HG03064 (cell line): ENCODE results near the gene TGDS.
A peak's percentile ranks its signal among the peaks of the same experiment; 100 is the strongest.
"Not testable (repeated sequence)": the region's sequence is repeated elsewhere in the genome, so short reads cannot be mapped to it uniquely, and the experiment has no call there.

Source experiments
- ATAC-seq: cut with Tn5 transposase; IDR thresholded peaks from one replicate; pipeline ENCODE4 v1.9.1; 2021; ENCODE audit warnings: low read depth; ENCODE audit not compliant: unreplicated experiment

The TGDS gene

GRCh38 chr13:94556041-94556440 lies 39.9 kb downstream of the TGDS start:
- ATAC-seq, result no peak

DNA sequence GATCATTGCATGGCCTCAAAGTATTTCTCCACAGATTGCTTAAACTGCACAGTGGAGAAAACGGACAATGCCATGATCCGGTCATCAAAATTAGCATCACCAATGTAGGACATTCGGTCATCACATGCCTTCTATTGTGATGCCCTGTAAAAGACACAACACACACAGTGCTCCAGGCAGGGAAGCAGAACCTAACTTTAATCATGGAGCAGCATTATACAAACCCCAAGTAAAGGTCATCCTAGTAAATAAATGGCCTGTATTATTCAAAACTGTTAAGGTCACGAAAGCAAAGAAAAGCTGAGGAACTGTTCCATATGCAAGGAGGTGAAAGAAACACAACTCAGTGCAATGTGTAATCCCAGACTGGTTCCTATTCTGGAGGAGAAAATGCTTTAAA lies 42.2 kb downstream of the TGDS start:
- no peak for ATAC-seq

DNA sequence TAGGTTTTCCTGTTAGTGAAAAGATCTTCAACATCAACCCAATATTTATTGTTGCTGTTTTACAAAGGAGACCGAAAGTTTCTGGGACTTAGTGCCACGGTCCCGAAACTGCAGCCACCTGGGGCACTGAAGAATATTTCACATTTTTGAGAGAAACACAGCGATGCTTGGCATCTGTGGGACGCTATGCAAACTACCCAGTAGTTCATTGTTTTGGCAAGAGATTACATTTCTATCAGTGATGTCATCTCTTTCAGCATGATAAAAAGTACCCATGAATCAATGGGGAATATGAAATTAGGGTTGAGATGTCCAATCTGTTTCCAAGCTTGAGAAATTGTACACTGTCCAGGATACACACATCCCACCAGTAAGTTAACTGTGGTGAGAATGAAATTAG lies 43.9 kb downstream of the TGDS start:
- no peak for ATAC-seq

DNA sequence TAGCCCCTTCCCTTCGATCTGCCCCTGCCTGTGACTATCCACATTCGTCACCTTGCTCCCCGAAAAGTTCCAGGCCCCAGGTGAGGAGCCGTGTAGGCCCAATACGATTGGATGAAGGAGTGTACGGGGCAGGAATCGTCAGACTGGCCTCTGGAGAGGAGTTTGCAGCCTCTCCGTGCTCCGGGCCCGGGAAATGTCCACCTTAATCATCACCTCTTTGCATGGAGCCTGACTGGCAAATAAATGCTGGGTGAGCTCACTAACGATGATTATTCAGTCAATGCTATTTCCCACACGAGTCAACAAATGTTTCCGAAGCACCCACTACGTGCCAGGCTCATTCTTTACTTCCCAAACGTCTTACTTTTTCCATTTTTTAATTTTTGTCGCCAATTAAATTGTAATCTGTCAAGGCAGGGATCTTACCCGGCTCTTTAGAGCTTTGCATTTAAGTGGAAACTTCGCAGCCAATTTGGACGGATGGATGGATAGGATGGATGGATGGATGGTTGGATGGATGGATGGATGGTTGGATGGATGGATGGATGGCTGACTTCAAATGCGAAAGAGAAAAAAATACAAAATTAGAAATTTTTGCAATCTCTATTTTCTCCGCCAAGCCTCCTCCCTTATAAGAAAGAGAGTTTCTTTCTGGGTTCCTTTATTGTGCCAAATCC lies 45.8 kb downstream of the TGDS start:
- ATAC-seq, result peak; percentile 2

- ATAC-seq, result peak; percentile 94
Measured at GRCh38 chr13:94549232-94550061, 46.5 kb downstream of the TGDS start.

GRCh38 chr13:94548821-94549231 lies 47.1 kb downstream of the TGDS start:
- peak; percentile 71 for ATAC-seq

DNA sequence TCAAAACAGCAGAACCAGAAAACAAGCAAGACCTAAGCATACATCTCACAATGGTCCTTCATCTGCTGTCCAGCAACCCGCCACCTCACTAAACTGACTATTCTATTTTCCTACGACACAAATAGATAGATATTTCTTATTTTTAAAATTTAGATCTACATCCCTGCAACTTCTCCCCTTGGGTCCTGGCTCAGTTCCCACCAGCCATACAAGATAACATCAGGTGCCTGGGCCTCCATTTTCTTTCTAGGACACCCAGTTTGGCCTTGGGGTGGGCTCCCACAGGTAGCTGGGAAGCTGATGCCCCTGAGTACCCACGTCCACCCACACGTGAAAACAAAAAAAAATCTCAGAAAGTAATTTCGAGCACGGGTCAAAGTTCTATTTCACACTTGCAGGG lies 47.6 kb downstream of the TGDS start:
- no peak for ATAC-seq

DNA sequence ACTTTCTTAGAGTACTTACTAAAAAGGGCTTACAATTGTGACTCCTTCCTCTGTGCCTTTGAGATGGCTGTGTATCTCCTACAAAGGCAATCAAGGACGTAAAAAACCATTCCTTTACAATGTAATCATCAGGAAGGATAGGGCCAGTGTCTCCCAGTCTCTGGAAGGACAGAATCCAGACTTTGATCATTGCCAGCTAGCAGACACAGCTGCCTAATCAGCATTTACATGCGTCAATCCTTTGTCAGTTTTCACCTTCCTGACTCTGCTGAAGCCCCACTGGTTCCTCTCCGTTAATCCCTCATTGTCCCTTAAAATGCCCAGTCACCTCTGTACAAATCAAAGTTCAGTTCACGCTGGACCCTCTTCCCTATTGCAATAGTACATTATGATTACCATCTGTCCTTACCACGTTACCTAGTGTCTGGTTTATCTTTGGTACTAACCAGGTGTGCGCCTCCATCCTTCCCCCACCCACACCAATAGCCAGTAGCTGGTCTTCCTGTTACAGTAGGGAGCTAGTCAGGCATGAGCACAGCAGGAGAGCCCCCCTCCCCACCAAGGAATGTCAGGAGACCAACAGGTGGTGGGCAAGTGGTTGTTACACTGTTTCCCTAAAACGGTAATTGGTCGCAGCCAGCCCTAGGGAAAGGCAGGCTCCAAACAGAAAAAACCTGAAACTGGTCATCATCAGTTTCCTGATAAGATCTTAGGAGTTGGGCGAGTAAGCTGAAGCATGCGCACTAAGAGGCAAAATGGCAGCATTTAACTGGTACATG lies 49.7 kb downstream of the TGDS start:
- ATAC-seq, result no peak

DNA sequence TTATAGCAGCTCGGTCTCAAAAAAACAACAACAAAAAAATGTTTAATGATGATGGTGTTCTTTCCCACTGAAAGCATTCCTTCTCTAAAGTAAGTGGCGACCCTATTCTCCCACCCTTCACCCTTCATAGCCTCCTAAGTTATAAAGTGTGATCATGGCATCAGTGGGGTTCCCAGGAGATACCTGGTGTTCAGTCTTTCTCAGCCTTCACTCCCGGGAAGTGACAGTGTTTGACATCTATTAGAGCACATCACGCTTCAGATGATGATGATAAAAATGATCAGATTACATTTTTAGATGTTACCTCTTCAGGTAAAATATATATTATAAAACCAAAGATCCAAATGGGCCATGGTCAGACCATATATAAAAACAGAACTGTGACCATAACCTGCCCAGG lies 51.0 kb downstream of the TGDS start:
- no peak for ATAC-seq

- no peak for ATAC-seq
Measured at GRCh38 chr13:94542917-94543316, 53.0 kb downstream of the TGDS start.

DNA sequence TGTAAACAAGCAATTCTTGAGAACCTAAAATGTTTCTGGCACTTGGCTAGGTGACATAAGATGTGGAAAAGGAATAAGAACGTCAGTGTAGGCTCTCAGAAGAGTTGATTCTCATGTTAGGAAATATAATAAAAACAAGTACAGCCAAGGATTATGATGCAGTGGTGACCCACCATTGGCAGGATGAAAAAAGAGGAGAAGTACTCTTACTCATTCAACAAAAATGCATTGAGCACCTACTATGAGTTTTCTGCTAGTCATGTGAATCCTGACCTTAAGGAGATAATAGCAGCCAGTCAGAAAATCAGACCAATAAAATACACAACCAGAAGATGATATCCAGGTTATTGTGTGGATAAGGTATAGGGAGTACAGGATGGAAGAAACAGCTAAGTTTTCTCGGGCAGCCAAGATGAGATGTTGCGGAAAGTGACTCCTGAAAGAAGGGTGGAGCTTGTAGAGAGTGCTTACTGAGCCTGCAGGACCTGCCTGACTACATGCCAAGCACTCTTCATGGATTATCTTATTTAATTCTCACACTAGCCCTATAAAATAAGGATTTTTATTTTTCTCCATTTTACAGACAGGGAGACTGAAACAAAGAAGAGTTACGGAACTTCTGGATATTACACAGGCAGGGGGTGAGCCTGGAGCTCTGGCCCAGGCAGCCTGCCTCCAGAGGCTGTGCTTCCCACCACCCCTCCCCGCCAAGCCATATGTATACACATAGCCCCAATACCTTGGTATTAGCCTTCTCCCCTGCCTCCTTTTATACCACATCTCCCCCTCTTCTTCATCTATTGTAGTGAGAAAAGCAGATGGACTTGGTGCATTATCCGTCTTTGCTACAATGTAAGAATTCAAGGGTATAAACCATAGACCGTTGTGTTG lies 58.0 kb downstream of the TGDS start:
- ATAC-seq, result no peak

DNA sequence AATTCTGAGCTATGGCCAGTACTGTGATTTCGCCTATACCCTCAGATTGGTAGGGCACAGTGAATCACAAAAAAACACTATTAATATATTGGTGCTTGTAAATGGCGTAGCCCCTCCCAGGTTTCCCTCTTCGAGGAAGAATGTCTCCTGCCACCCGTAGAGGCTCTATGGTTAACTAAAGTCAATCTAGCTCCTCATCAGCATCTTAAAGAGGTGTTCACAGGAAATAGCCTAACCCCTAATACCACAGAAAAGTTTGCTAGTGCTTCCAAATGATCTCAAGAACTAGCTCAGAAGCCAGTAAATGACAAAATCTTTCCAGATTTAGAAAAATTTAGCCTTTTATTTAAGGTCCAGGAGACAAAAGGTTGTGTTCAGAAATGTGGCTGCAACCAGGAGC lies 60.2 kb downstream of the TGDS start:
- ATAC-seq, result no peak

GRCh38 chr13:94535231-94535630 lies 60.7 kb downstream of the TGDS start:
- ATAC-seq, result no peak

- ATAC-seq, result no peak
Measured at GRCh38 chr13:94534166-94534565, 61.8 kb downstream of the TGDS start.

DNA sequence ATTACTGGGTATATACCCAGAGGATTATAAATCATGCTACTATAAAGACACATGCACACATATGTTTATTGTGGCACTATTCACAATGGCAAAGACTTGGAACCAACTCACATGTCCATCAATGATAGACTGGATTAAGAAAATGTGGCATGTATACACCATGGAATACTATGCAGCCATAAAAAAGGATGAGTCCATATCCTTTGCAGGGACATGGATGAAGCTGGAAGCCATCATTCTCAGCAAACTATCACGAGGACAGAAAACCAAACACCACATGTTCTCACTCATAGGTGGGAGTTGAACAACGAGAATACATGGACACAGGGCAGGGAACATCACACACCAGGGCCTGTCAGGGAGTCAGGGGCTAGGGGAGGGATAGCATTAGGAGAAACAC lies 63.7 kb downstream of the TGDS start:
- ATAC-seq, result not testable (repeated sequence)

- ATAC-seq, result not testable (repeated sequence)
Measured at GRCh38 chr13:94526956-94527355, 69.0 kb downstream of the TGDS start.

- ATAC-seq, result no peak
Measured at GRCh38 chr13:94525781-94526180, 70.2 kb downstream of the TGDS start.

DNA sequence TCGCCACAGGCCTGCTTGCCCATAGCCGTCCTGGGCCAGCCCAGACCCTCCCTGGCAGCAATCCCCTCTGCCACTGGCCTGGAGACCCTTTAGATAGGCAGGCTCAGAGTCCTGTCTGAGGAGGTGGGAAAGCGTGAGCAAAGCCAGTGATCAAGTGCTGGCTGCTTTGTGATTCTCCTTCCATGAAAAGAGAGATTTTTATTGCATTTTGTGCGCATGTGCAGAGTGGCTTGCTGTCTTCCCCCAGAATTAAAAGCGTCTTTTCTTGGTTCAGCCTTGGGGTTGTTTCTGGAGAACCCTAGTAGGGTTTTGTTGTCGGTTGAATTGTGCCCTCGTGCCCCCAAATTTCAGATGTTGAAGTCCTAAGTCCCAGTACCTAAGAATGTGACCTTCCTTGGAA lies 71.5 kb downstream of the TGDS start:
- ATAC-seq, result no peak
